ENCODE measurements around the gene SEC11A.
"Not testable (repeated sequence)": the region's sequence is repeated elsewhere in the genome, so short reads cannot be mapped to it uniquely, and the experiment has no call there.

Gene SEC11A

DNA sequence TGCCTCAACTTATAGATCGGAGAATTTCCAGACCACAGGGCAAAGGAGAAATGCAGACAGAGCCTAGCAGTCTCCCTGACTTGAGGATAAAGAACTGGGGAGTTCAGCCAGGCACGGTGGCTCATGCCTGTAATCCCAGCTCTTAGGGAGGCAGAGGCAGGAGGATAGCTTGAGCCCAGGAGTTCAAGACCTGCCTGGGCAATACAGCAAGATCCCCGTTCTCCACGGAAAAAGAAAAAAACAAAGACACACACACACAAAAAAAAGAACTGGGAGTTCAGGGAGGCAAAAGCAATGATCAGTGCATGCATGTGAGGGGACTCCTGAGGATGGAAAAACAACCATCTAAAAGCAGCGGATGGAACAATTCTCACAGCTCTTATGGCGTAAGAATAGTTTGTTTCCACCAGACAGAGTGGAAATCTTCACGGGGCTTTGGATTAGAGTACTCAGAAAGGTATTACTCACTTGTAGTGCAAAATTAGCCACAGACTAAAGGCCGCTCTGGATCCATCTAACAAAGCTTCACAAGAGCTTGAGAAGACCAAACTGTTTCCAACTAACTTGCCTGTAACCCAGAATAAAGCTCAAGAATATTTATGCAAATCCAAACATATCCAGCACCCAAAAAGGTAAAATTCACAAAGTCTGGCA is 16.3 kb downstream of the SEC11A start:
- TF ChIP-seq, protein P1, sequence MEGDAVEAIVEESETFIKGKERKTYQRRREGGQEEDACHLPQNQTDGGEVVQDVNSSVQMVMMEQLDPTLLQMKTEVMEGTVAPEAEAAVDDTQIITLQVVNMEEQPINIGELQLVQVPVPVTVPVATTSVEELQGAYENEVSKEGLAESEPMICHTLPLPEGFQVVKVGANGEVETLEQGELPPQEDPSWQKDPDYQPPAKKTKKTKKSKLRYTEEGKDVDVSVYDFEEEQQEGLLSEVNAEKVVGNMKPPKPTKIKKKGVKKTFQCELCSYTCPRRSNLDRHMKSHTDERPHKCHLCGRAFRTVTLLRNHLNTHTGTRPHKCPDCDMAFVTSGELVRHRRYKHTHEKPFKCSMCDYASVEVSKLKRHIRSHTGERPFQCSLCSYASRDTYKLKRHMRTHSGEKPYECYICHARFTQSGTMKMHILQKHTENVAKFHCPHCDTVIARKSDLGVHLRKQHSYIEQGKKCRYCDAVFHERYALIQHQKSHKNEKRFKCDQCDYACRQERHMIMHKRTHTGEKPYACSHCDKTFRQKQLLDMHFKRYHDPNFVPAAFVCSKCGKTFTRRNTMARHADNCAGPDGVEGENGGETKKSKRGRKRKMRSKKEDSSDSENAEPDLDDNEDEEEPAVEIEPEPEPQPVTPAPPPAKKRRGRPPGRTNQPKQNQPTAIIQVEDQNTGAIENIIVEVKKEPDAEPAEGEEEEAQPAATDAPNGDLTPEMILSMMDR (IDR thresholded peaks at IDR 0.05), result no peak
- Mint-ChIP-seq H3K4me1 (no peaks in the 10 kb centered on the region), H3K9me3 (no peaks in the 10 kb centered on the region), H3K4me3 (no peak overlapping the region), H3K27me3 (ENCODE audit: low read depth, poor library complexity) (no peaks in the 10 kb centered on the region), H3K27ac (peak overlapping the region; percentile 85), H3K36me3 (ENCODE audit: low read depth) (peaks cover 25% of the 10 kb centered on the region)
- no peak for DNase-seq

GRCh38 chr15:84697236-84697990 is 18.5 kb downstream of the SEC11A start:
- no peak for DNase-seq
- Mint-ChIP-seq H3K9me3 (no peaks in the 10 kb centered on the region), H3K27me3 (ENCODE audit: low read depth, poor library complexity) (no peaks in the 10 kb centered on the region), H3K27ac (no peak overlapping the region), H3K4me1 (no peaks in the 10 kb centered on the region), H3K4me3 (no peak overlapping the region), H3K36me3 (ENCODE audit: low read depth) (peaks cover 25% of the 10 kb centered on the region)
- TF ChIP-seq, protein P1 (IDR thresholded peaks at IDR 0.05), result no peak

DNA sequence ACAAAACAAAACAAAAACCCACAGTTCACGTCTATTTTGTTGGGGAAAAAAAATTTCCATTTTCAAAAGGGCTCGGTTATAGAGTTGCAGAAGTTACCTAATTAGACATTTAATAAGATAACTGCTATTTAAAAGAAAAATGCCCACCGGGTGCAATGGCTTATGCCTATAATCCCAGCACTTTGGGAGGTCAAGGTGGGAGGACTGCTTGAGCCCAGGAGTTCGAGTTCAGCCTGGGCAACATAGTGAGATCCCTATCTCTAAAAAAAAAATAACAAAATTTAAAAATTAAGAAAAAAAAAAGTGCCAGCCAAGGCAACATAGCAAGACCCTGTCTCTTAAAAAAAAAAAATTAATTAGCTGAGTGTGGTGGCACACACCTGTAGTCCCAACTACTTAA is 19.2 kb downstream of the SEC11A start:
- peaks cover 32% of the 10 kb centered on the region for H3K36me3 Mint-ChIP-seq (ENCODE audit: low read depth)
- no peak overlapping the region for H3K27ac Mint-ChIP-seq
- no peaks in the 10 kb centered on the region for H3K27me3 Mint-ChIP-seq (ENCODE audit: low read depth, poor library complexity)
- no peaks in the 10 kb centered on the region for H3K4me1 Mint-ChIP-seq
- TF ChIP-seq, protein P1 (IDR thresholded peaks at IDR 0.05), result no peak
- DNase-seq, result no peak
- no peaks in the 10 kb centered on the region for H3K9me3 Mint-ChIP-seq
- no peak overlapping the region for H3K4me3 Mint-ChIP-seq

- Mint-ChIP-seq H3K9me3 (peaks cover 4% of the 10 kb centered on the region), H3K4me3 (no peak overlapping the region), H3K27ac (no peak overlapping the region), H3K27me3 (ENCODE audit: low read depth, poor library complexity) (no peaks in the 10 kb centered on the region), H3K4me1 (no peaks in the 10 kb centered on the region), H3K36me3 (ENCODE audit: low read depth) (peaks cover 69% of the 10 kb centered on the region)
- DNase-seq, result no peak
- TF ChIP-seq, protein P1 (IDR thresholded peaks at IDR 0.05), result no peak
Observed at GRCh38 chr15:84690342-84690741, 25.6 kb downstream of the SEC11A start.

DNA sequence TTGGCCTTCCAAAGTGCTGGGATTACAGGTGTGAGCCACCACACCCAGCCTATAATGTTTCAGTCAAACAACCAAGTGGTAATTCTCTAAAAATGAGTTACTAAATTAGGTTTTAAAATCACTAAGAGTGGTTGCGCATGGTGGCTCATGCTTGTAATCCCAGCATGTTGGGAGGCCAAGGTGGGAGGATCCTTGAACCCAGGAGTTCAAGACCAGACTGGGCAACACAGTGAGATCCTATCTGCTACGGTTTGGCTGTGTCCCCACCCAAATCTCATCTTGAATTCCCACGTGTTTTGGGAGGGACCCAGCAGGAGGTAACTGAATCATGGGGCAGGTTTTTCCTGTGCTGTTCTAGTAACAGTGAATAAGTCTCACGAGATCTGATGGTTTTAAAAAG is 26.1 kb downstream of the SEC11A start:
- H3K27me3 Mint-ChIP-seq (ENCODE audit: low read depth, poor library complexity), result no peaks in the 10 kb centered on the region

GRCh38 chr15:84686446-84686845 is 29.5 kb downstream of the SEC11A start:
- H3K27ac Mint-ChIP-seq; H3K9me3 Mint-ChIP-seq; H3K27me3 Mint-ChIP-seq (ENCODE audit: low read depth, poor library complexity); DNase-seq; H3K4me3 Mint-ChIP-seq; H3K4me1 Mint-ChIP-seq: not testable (repeated sequence)
- H3K36me3 Mint-ChIP-seq (ENCODE audit: low read depth), result peaks cover 88% of the 10 kb centered on the region

More for the DNA sequence above, 26.1 kb downstream of the SEC11A start:
- peaks cover 4% of the 10 kb centered on the region for H3K9me3 Mint-ChIP-seq
- no peak overlapping the region for H3K27ac Mint-ChIP-seq
- DNase-seq, result no peak
- TF ChIP-seq, protein P1 (IDR thresholded peaks at IDR 0.05), result no peak
- H3K4me3 Mint-ChIP-seq, result no peak overlapping the region
- H3K36me3 Mint-ChIP-seq (ENCODE audit: low read depth), result peaks cover 74% of the 10 kb centered on the region
- no peaks in the 10 kb centered on the region for H3K4me1 Mint-ChIP-seq

Measured in nephron progenitor cell (in vitro differentiated cells).